Keratinocyte (primary cell): Measurements from ENCODE around the gene SLC9B2. TPM values are rescaled to one million over a fixed set of nuclear protein-coding genes. Genes with fewer than 3 reads are reported as not detected.
A peak's percentile ranks its signal among the peaks of the same experiment; 100 is the strongest.

Experiments used
- DNase-seq: peaks from one replicate; pipeline ENCODE4 v3.0.0-alpha.2; 2011; ENCODE audit warnings: low read depth, missing footprints, low spot score
- FAIRE-seq: peaks from 2 replicates; lab custom pipeline; 2011; peaks lifted over from hg19 to GRCh38; lab: Jason Lieb, UNC
- H2AFZ ChIP-seq: 2 replicates; pipeline ENCODE4 v1.6.0; 2012; ENCODE audit warnings: low read length, control low read depth, inconsistent platforms; ENCODE audit not compliant: control insufficient read depth
- H3K27ac ChIP-seq: 2 replicates; pipeline ENCODE4 v1.5.1; 2011; ENCODE audit warnings: low read length; ENCODE audit not compliant: control insufficient read depth, insufficient read depth
- H3K27me3 ChIP-seq: 3 replicates; pipeline ENCODE4 v1.6.0; 2011; ENCODE audit warnings: low read length; ENCODE audit not compliant: control insufficient read depth, insufficient read depth; ENCODE audit errors: extremely low read depth
- H3K36me3 ChIP-seq, 2 experiments: 2 replicates in 1 of 2; 3 replicates in 1 of 2; pipeline ENCODE4 v1.5.1; 2011; ENCODE audit warnings: low read length in 2 of 2, mild to moderate bottlenecking in 1 of 2; ENCODE audit not compliant: control insufficient read depth in 2 of 2, insufficient read depth in 2 of 2; ENCODE audit errors: extremely low read depth in 1 of 2
- H3K4me1 ChIP-seq: 3 replicates; pipeline ENCODE4 v1.5.1; 2011; ENCODE audit warnings: low read length; ENCODE audit not compliant: control insufficient read depth, insufficient read depth; ENCODE audit errors: extremely low read depth
- H3K4me2 ChIP-seq: 3 replicates; pipeline ENCODE4 v1.6.0; 2011; ENCODE audit warnings: low read depth, low read length; ENCODE audit not compliant: control insufficient read depth, insufficient read depth; ENCODE audit errors: extremely low read depth
- H3K4me3 ChIP-seq, 3 experiments: fragments of 200-600 bp in 1 of 3; sonication (generic) in 1 of 3; 2 replicates in 2 of 3; 3 replicates in 1 of 3; pipeline ENCODE4 v1.5.1; 2011 to 2016; ENCODE audit warnings: low read length in 3 of 3, mild to moderate bottlenecking in 3 of 3, control low read depth in 2 of 3, inconsistent platforms in 1 of 3, low read depth in 1 of 3, mixed read lengths in 1 of 3, mixed run types in 1 of 3, moderate library complexity in 1 of 3; ENCODE audit not compliant: control insufficient read depth in 2 of 3, insufficient read depth in 2 of 3; ENCODE audit errors: extremely low read depth in 1 of 3
- H3K79me2 ChIP-seq: 2 replicates; pipeline ENCODE4 v1.6.0; 2012; ENCODE audit warnings: low read length; ENCODE audit not compliant: control insufficient read depth, insufficient read depth
- H3K9ac ChIP-seq: 3 replicates; pipeline ENCODE4 v1.6.0; 2011; ENCODE audit warnings: low read length; ENCODE audit not compliant: control insufficient read depth, insufficient read depth; ENCODE audit errors: extremely low read depth
- H3K9me1 ChIP-seq: 3 replicates; pipeline ENCODE4 v1.6.0; 2011; ENCODE audit warnings: low read length; ENCODE audit not compliant: control insufficient read depth, insufficient read depth; ENCODE audit errors: extremely low read depth
- H3K9me3 ChIP-seq: 2 replicates; pipeline ENCODE4 v1.5.1; 2012; ENCODE audit warnings: low read depth, low read length; ENCODE audit not compliant: control insufficient read depth
- H4K20me1 ChIP-seq: 3 replicates; pipeline ENCODE4 v1.6.0; 2011; ENCODE audit warnings: low read length; ENCODE audit not compliant: control insufficient read depth, insufficient read depth; ENCODE audit errors: extremely low read depth
- CTCF ChIP-seq, 3 experiments: IDR thresholded peaks in 1 of 3; conservative IDR thresholded peaks in 1 of 3; optimal IDR thresholded peaks in 1 of 3; 2 replicates in 2 of 3; 3 replicates in 1 of 3; pipeline versions ENCODE3 to v1.5.1; 2011; ENCODE audit warnings: low read length in 3 of 3, mild to moderate bottlenecking in 3 of 3, moderate library complexity in 2 of 3, control low read depth in 1 of 3, inconsistent platforms in 1 of 3; ENCODE audit not compliant: insufficient read depth in 2 of 3; ENCODE audit errors: extremely low read depth in 1 of 3
- EZH2 ChIP-seq: IDR thresholded peaks from one replicate; pipeline ENCODE4 v1.6.1; 2012; ENCODE audit warnings: inconsistent platforms, mild to moderate bottlenecking, low read length, moderate library complexity
- dilution Hi-C: fragments of 300-500 bp; cut with MboI; formaldehyde crosslinking; loops from one replicate; pipeline ENCODE4 v1.7.0; 2020; ENCODE audit warnings: low sequenced_read_pairs; ENCODE audit not compliant: extremely low pct_ligation_motif_present
- polyA minus RNA-seq, 3 experiments: library from RNA; depleted of rRNA, polyadenylated mRNA; stranded (reverse); fragments of >200 nt; gene quantifications; 1 replicate in 1 of 3; 2 replicates in 1 of 3; 3 replicates in 1 of 3; pipeline ENCODE4 v1.2.3, GENCODE V29; 2011
- polyA plus RNA-seq, 5 experiments: library from polyadenylated mRNA; depleted of rRNA in 3 of 5; stranded (reverse) in 3 of 5; stranded (forward) in 1 of 5; unstranded in 1 of 5; fragments of >200 nt; gene quantifications; 1 replicate in 1 of 5; 2 replicates in 3 of 5; 3 replicates in 1 of 5; pipeline versions ENCODE4 v1.2.1 to v1.2.3, GENCODE V29; 2011 to 2012; ENCODE audit warnings: missing spikeins in 2 of 5, low read depth in 1 of 5, low replicate concordance in 1 of 5

SLC9B2 gene, protein sequence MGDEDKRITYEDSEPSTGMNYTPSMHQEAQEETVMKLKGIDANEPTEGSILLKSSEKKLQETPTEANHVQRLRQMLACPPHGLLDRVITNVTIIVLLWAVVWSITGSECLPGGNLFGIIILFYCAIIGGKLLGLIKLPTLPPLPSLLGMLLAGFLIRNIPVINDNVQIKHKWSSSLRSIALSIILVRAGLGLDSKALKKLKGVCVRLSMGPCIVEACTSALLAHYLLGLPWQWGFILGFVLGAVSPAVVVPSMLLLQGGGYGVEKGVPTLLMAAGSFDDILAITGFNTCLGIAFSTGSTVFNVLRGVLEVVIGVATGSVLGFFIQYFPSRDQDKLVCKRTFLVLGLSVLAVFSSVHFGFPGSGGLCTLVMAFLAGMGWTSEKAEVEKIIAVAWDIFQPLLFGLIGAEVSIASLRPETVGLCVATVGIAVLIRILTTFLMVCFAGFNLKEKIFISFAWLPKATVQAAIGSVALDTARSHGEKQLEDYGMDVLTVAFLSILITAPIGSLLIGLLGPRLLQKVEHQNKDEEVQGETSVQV
- polyA plus RNA-seq (10.8 to 14.6 TPM (median 14.0 TPM) in 3 replicates), polyA minus RNA-seq (6.6 to 31.2 TPM (median 15.2 TPM) in 3 replicates)
- 14.2 TPM for polyA plus RNA-seq (2011; ENCODE audit: low read depth)
- 12.6 and 20.5 TPM in 2 replicates for polyA plus RNA-seq (2011; cell fraction: cytosol; rRNA removed)
- polyA plus RNA-seq (2011; cell fraction: nucleus; rRNA removed), result 13.3 and 16.5 TPM in 2 replicates
- 7.8 and 14.3 TPM in 2 replicates for polyA plus RNA-seq (2012; ENCODE audit: low replicate concordance)
- 14.0 TPM for polyA minus RNA-seq (2011; cell fraction: cytosol; rRNA and poly(A)+ RNA removed)
- 13.1 and 21.8 TPM in 2 replicates for polyA minus RNA-seq (2011; cell fraction: nucleus; rRNA and poly(A)+ RNA removed)

- H3K4me2 ChIP-seq, result peak within 1 kb of the TSS; percentile 78
- dilution Hi-C loops, result no loop called here
- peak within 1 kb of the TSS; percentile 84 for H3K27ac ChIP-seq
- no peaks in the 10 kb centered on the region for H4K20me1 ChIP-seq
- peaks cover 23% of the 10 kb centered on the region for H3K4me1 ChIP-seq
- H3K9ac ChIP-seq, result peak within 1 kb of the TSS; percentile 92
- peak within 1 kb of the TSS; percentile 58 to 78 (median 77) for H3K4me3 ChIP-seq
- H2AFZ ChIP-seq, result peak within 1 kb of the TSS; percentile 95
- TF ChIP-seq CTCF (optimal IDR thresholded peaks at IDR 0.05 in 1 of 3, IDR thresholded peaks at IDR 0.05 in 1 of 3, conservative IDR thresholded peaks at IDR 0.05 in 1 of 3; ENCODE audit: extremely low read depth in 1 of 3, insufficient read depth in 2 of 3, low read length in 3 of 3) (no peak), EZH2 (no peak)
- peaks cover 0 to under 1% of the 10 kb centered on the region in 2 experiments for H3K36me3 ChIP-seq
- no peaks in the 10 kb centered on the region for H3K9me3 ChIP-seq
- H3K9me1 ChIP-seq, result no peaks in the 10 kb centered on the region
- no peak for FAIRE-seq
- no peaks in the 10 kb centered on the region for H3K27me3 ChIP-seq
- H3K79me2 ChIP-seq, result peaks cover 35% of the 10 kb centered on the region
- DNase-seq, result no peak
These were observed at the start of gene SLC9B2 for GRCh38 chr4:103076747-103077347. SLC9B2 (minus strand) TSS chr4:103076761; CDS start chr4:103067550, 9,211 bp downstream.

- no peaks in the 10 kb centered on the region for H3K9me1 ChIP-seq
- no peak for TF ChIP-seq EZH2
- no peak for TF ChIP-seq CTCF (optimal IDR thresholded peaks at IDR 0.05 in 1 of 3, IDR thresholded peaks at IDR 0.05 in 1 of 3, conservative IDR thresholded peaks at IDR 0.05 in 1 of 3; ENCODE audit: extremely low read depth in 1 of 3, insufficient read depth in 2 of 3, low read length in 3 of 3)
- dilution Hi-C loops, result no loop called here
- no peak overlapping the region for H3K9ac ChIP-seq
- H3K27ac ChIP-seq, result no peak overlapping the region
- H4K20me1 ChIP-seq, result no peaks in the 10 kb centered on the region
- H3K79me2 ChIP-seq, result no peaks in the 10 kb centered on the region
- H3K36me3 ChIP-seq, result peaks cover 0 to 9% of the 10 kb centered on the region in 2 experiments
- no peaks in the 10 kb centered on the region for H3K4me1 ChIP-seq
- no peak overlapping the region for H3K4me3 ChIP-seq
- H3K27me3 ChIP-seq, result no peaks in the 10 kb centered on the region
- no peaks in the 10 kb centered on the region for H3K9me3 ChIP-seq
- H2AFZ ChIP-seq, result no peak overlapping the region
- DNase-seq (no peak), FAIRE-seq (no peak)
- no peak overlapping the region for H3K4me2 ChIP-seq
These were observed 49.6 kb upstream of the SLC9B2 start for GRCh38 chr4:103126126-103126525.
